ENCODE measurements around the gene ASTN2. TPM values are rescaled to one million over a fixed set of nuclear protein-coding genes. Genes with fewer than 3 reads are reported as not detected.

Gene ASTN2
- total RNA-seq, 2 donors from 2014 or later: 113 to 153 TPM

GRCh38 chr9:116504893-116505480, 909.9 kb downstream of the ASTN2 start:
- H3K27me3 ChIP-seq (replicated peaks; ENCODE audit: insufficient read depth): no peaks in the 10 kb centered on the region
- WGBS: 96% methylated on average over 5 of the region's 5 CpGs
- TF ChIP-seq POLR2A (IDR thresholded peaks at IDR 0.05): no peak
- TF ChIP-seq CTCF (IDR thresholded peaks at IDR 0.05): no peak
- no peak for TF ChIP-seq POLR2AphosphoS5 (IDR thresholded peaks at IDR 0.05)

GRCh38 chr9:116504081-116504480, 910.8 kb downstream of the ASTN2 start:
- TF ChIP-seq CTCF (IDR thresholded peaks at IDR 0.05): no peak
- 51% methylated on average over 3 of the region's 3 CpGs for WGBS

More at GRCh38 chr9:116504893-116505480, 909.9 kb downstream of the ASTN2 start:
- intact Hi-C loops (cut with DNase I): no loop called here
- no peaks in the 10 kb centered on the region for H3K36me3 ChIP-seq
- no peak overlapping the region for H3K27ac ChIP-seq
- DNase-seq (ENCODE audit: low spot score): no peak
- no peaks in the 10 kb centered on the region for H3K4me1 ChIP-seq (replicated peaks)
- no peaks in the 10 kb centered on the region for H3K9me3 ChIP-seq
- no peak overlapping the region for H3K4me3 ChIP-seq

DNA sequence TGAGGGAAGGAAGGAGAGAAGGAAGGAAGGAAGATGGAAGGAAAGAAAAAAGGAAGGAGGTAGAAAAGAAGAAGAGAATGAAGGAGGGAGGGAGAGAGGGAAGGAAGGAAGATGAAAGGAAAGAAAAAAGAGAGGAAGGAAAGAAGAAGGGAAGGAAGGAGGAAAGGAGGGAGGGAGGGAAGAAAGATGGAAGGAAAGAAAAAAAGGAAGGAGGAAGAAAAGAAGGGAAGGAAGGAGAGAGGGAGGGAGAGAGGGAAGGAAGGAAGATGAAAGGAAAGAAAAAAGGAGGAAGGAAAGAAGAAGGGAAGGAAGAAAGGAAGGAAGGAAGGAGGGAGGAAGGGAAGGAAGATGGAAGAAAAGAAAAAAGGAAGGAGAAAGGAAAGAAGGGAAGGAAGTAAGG, 912.1 kb downstream of the ASTN2 start:
- no peak for DNase-seq (ENCODE audit: low spot score)
- intact Hi-C loops (cut with DNase I): no loop called here
- no peaks in the 10 kb centered on the region for H3K9me3 ChIP-seq
- no peak overlapping the region for H3K4me3 ChIP-seq
- no peak overlapping the region for H3K27ac ChIP-seq
- H3K4me1 ChIP-seq (replicated peaks): no peaks in the 10 kb centered on the region
- H3K36me3 ChIP-seq: no peaks in the 10 kb centered on the region
- H3K27me3 ChIP-seq (replicated peaks; ENCODE audit: insufficient read depth): no peaks in the 10 kb centered on the region
- no peak for TF ChIP-seq POLR2A (IDR thresholded peaks at IDR 0.05)

More at GRCh38 chr9:116504081-116504480, 910.8 kb downstream of the ASTN2 start:
- H3K36me3 ChIP-seq: no peaks in the 10 kb centered on the region
- no peak for DNase-seq (ENCODE audit: low spot score)
- intact Hi-C loops (cut with DNase I): no loop called here
- H3K27ac ChIP-seq: no peak overlapping the region
- no peak overlapping the region for H3K4me3 ChIP-seq
- no peaks in the 10 kb centered on the region for H3K4me1 ChIP-seq (replicated peaks)
- no peaks in the 10 kb centered on the region for H3K9me3 ChIP-seq
- H3K27me3 ChIP-seq (replicated peaks; ENCODE audit: insufficient read depth): no peaks in the 10 kb centered on the region

- Histone ChIP-seq H3K9me3 (no peaks in the 10 kb centered on the region), H3K27ac (no peak overlapping the region), H3K36me3 (no peaks in the 10 kb centered on the region), H3K4me1 (replicated peaks) (no peaks in the 10 kb centered on the region), H3K4me3 (no peak overlapping the region), H3K27me3 (replicated peaks; ENCODE audit: insufficient read depth) (no peaks in the 10 kb centered on the region)
- intact Hi-C loops (cut with DNase I): no loop called here
- no peak for DNase-seq (ENCODE audit: low spot score)
- 96% methylated on average over 1 of the region's 1 CpG for WGBS
- TF ChIP-seq POLR2AphosphoS5 (IDR thresholded peaks at IDR 0.05) (no peak), CTCF (IDR thresholded peaks at IDR 0.05) (no peak), POLR2A (IDR thresholded peaks at IDR 0.05) (no peak)
Observed at GRCh38 chr9:116501871-116502270, 913.0 kb downstream of the ASTN2 start.

- Histone ChIP-seq H3K36me3 (no peaks in the 10 kb centered on the region), H3K27me3 (replicated peaks; ENCODE audit: insufficient read depth) (no peaks in the 10 kb centered on the region), H3K4me3 (no peak overlapping the region), H3K9me3 (no peaks in the 10 kb centered on the region), H3K4me1 (replicated peaks) (no peaks in the 10 kb centered on the region), H3K27ac (no peak overlapping the region)
- TF ChIP-seq CTCF (IDR thresholded peaks at IDR 0.05) (no peak), POLR2AphosphoS5 (IDR thresholded peaks at IDR 0.05) (no peak), POLR2A (IDR thresholded peaks at IDR 0.05) (no peak)
- WGBS: 63% methylated on average over 5 of the region's 5 CpGs
- no peak for DNase-seq (ENCODE audit: low spot score)
- intact Hi-C loops (cut with DNase I): loop anchor here (10.0 kb wide), 1 partner anchor 345 kb away; the partner anchor contains the start of gene PAPPA
Observed at GRCh38 chr9:116499986-116500871, 914.6 kb downstream of the ASTN2 start.

Measured in prostate gland (tissue), 2 donors.